Measurements from ENCODE around the gene HRCT1.

DNA sequence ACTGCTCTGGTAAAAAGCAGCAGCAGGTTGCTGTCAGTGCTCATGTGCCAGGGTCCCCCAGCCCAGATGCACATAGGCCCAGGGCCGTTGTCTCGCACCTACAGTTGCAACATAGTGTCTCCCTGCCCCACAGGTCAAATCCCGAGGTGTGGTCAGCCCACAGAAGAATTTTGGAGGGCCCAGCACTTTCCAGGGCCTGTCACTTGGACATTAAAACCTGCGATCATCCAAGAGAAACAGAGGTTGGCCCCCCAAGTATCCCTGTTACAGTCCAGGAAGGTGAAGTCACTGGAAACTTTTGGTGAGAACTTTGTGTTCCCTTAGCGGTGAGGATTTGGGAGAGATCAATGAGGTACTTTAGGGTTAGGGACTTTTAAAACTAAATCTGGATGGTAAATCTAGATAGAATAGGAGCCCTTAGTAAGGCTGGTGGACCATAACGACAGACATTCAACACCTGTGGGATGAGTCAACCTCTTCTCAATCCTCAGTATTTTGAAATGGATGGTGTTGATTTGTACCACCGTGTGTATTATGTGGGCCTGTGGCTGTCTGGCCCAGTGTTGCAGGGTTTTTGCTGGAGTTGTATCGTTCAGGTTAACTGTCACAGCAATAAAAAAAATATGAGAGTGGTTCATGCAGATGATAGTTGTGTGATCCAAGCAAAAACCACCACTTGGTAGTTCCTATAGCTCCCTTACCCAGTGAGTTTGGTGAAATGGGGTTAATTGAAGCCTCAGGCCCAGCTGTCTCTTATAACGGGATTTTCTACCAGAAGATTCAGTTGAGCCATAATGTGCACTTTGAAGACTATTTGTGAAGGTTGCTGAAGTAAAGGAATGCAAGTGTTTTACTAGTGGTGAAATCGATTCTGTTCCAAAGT is 32.7 kb downstream of the HRCT1 start:
- TF ChIP-seq, protein P1, sequence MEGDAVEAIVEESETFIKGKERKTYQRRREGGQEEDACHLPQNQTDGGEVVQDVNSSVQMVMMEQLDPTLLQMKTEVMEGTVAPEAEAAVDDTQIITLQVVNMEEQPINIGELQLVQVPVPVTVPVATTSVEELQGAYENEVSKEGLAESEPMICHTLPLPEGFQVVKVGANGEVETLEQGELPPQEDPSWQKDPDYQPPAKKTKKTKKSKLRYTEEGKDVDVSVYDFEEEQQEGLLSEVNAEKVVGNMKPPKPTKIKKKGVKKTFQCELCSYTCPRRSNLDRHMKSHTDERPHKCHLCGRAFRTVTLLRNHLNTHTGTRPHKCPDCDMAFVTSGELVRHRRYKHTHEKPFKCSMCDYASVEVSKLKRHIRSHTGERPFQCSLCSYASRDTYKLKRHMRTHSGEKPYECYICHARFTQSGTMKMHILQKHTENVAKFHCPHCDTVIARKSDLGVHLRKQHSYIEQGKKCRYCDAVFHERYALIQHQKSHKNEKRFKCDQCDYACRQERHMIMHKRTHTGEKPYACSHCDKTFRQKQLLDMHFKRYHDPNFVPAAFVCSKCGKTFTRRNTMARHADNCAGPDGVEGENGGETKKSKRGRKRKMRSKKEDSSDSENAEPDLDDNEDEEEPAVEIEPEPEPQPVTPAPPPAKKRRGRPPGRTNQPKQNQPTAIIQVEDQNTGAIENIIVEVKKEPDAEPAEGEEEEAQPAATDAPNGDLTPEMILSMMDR (IDR thresholded peaks at IDR 0.05): no peak
- no peak for TF ChIP-seq POLR2A (IDR thresholded peaks at IDR 0.05)

Measured in heart left ventricle (tissue), 13 donors.